ENCODE data around the gene CCL15.

- TF ChIP-seq EZH2 (IDR thresholded peaks at IDR 0.05; ENCODE audit: insufficient read depth, poor library complexity, severe bottlenecking) (no peak), EZH2phosphoT487 (IDR thresholded peaks at IDR 0.05; ENCODE audit: insufficient read depth, low read depth) (no peak)
These were observed 34.9 kb upstream of the CCL15 start for GRCh38 chr17:36036235-36036634.

Data from GM23248 (cell line).